ENCODE results near the gene MSRB3.

DNA sequence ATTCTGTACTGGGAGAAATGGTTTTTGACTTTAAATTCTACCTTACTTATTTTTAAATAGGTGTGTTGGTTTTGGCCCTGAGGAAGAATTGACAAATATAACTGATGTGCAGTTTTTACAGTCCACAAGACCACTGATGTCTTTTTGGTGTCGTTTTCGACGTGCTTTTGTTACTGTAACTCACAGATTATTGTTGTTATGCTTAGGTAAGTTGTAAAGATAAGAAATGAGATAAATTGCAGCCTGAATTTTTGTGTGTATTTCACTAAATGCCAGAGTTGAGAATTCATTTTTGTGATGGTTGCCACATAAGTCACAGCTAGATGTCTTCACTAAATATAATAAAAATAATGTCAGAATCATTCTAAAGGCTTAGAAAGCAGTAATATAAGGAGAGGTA is 39.9 kb upstream of the MSRB3 start:
- TF ChIP-seq, protein P1, sequence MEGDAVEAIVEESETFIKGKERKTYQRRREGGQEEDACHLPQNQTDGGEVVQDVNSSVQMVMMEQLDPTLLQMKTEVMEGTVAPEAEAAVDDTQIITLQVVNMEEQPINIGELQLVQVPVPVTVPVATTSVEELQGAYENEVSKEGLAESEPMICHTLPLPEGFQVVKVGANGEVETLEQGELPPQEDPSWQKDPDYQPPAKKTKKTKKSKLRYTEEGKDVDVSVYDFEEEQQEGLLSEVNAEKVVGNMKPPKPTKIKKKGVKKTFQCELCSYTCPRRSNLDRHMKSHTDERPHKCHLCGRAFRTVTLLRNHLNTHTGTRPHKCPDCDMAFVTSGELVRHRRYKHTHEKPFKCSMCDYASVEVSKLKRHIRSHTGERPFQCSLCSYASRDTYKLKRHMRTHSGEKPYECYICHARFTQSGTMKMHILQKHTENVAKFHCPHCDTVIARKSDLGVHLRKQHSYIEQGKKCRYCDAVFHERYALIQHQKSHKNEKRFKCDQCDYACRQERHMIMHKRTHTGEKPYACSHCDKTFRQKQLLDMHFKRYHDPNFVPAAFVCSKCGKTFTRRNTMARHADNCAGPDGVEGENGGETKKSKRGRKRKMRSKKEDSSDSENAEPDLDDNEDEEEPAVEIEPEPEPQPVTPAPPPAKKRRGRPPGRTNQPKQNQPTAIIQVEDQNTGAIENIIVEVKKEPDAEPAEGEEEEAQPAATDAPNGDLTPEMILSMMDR (conservative IDR thresholded peaks at IDR 0.05; ENCODE audit: low read length): no peak
- no peak for TF ChIP-seq EZH2phosphoT487 (IDR thresholded peaks at IDR 0.05; ENCODE audit: borderline replicate concordance)
